SK-N-SH (cell line): ENCODE measurements around the gene DCDC2. TPM values are rescaled to one million over a fixed set of nuclear protein-coding genes. Genes with fewer than 3 reads are reported as not detected.

Experiments
- CTCF ChIA-PET: fragments of 300-600, 350-600 bp; formaldehyde crosslinking; extraction: SDS; loops from one replicate; lab custom pipeline; 2021; lab: Yijun Ruan, JAX
- POLR2A ChIA-PET: fragments of 350-600 bp; sonication (Branson Sonifier 250); formaldehyde crosslinking; extraction: SDS; loops from one replicate; lab custom pipeline; 2020; ENCODE audit warnings: antibody characterized with exemption, inconsistent platforms; lab: Yijun Ruan, JAX
- DNase-seq: peaks from one replicate; pipeline ENCODE4 v3.0.0; 2012
- H2AFZ ChIP-seq: fragments of 200-600 bp; sonication (generic); 2 replicates; pipeline ENCODE4 v1.8.1; 2016; ENCODE audit warnings: antibody characterized with exemption, mild to moderate bottlenecking, low read depth
- H3F3A ChIP-seq: fragments of 200-600 bp; sonication (generic); replicated peaks from 2 replicates; pipeline ENCODE3; 2016; ENCODE audit warnings: antibody characterized with exemption, mild to moderate bottlenecking; ENCODE audit not compliant: insufficient read depth
- H3K27ac ChIP-seq, 2 experiments: fragments of 200-500 bp in 1 of 2; fragments of 200-600 bp in 1 of 2; sonication (Bioruptor generic) in 1 of 2; sonication (generic), shearing (Covaris generic) in 1 of 2; 2 replicates each; pipeline versions ENCODE4 v1.5.1 to v1.6.1; 2014 to 2016; ENCODE audit warnings: low read depth in 2 of 2, inconsistent platforms in 1 of 2, low read length in 1 of 2, mild to moderate bottlenecking in 1 of 2, mixed read lengths in 1 of 2
- H3K27me3 ChIP-seq: fragments of 200-600 bp; sonication (generic), shearing (Covaris generic); 2 replicates; pipeline ENCODE4 v1.6.1; 2016; ENCODE audit warnings: mixed run types; ENCODE audit not compliant: insufficient read depth
- H3K36me3 ChIP-seq, 2 experiments: fragments of 200-500 bp in 1 of 2; fragments of 200-600 bp in 1 of 2; sonication (Bioruptor generic) in 1 of 2; sonication (generic) in 1 of 2; replicated peaks in 1 of 2; 2 replicates each; pipeline versions ENCODE3 to v1.5.1; 2014 to 2016; ENCODE audit warnings: low read length in 1 of 2, mild to moderate bottlenecking in 1 of 2; ENCODE audit not compliant: insufficient read depth in 2 of 2, control insufficient read depth in 1 of 2
- H3K4me1 ChIP-seq, 2 experiments: fragments of 200-500 bp in 1 of 2; fragments of 200-600 bp in 1 of 2; sonication (Bioruptor generic) in 1 of 2; sonication (generic), shearing (Covaris generic) in 1 of 2; 2 replicates each; pipeline versions ENCODE4 v1.5.1 to v1.6.1; 2014 to 2016; ENCODE audit warnings: low read depth in 1 of 2, low read length in 1 of 2, mixed run types in 1 of 2; ENCODE audit not compliant: insufficient read depth in 2 of 2, control insufficient read depth in 1 of 2
- H3K4me2 ChIP-seq: fragments of 200-600 bp; sonication (generic), shearing (Covaris generic); 2 replicates; pipeline ENCODE4 v1.6.1; 2017; ENCODE audit warnings: mixed run types
- H3K4me3 ChIP-seq, 2 experiments: fragments of 200-500 bp in 1 of 2; fragments of 200-600 bp in 1 of 2; sonication (Bioruptor generic) in 1 of 2; sonication (generic), shearing (Covaris generic) in 1 of 2; 2 replicates each; pipeline versions ENCODE4 v1.5.1 to v1.8.1; 2014 to 2016; ENCODE audit warnings: low read depth in 2 of 2, inconsistent platforms in 1 of 2, low read length in 1 of 2, mild to moderate bottlenecking in 1 of 2, mixed read lengths in 1 of 2, moderate library complexity in 1 of 2
- H3K79me2 ChIP-seq: fragments of 200-600 bp; sonication (generic); 2 replicates; pipeline ENCODE4 v1.8.1; 2017; ENCODE audit warnings: mild to moderate bottlenecking; ENCODE audit not compliant: insufficient read depth
- H3K9ac ChIP-seq: fragments of 200-600 bp; sonication (generic); 2 replicates; pipeline ENCODE4 v1.6.1; 2017; ENCODE audit warnings: mixed run types
- H3K9me2 ChIP-seq: fragments of 200-600 bp; sonication (generic); 2 replicates; pipeline ENCODE4 v1.6.1; 2017; ENCODE audit warnings: mixed run types
- H3K9me3 ChIP-seq: fragments of 200-600 bp; sonication (generic); 2 replicates; pipeline ENCODE4 v1.6.1; 2017; ENCODE audit warnings: mixed run types, mild to moderate bottlenecking, moderate library complexity
- H4K20me1 ChIP-seq: fragments of 200-600 bp; sonication (generic); 2 replicates; pipeline ENCODE4 v1.6.1; 2017; ENCODE audit warnings: mild to moderate bottlenecking, mixed run types; ENCODE audit not compliant: insufficient read depth
- CHD2 ChIP-seq: fragments of 150-350 bp; IDR thresholded peaks from 2 replicates; pipeline ENCODE4 v1.6.1; 2018; ENCODE audit warnings: low read length; ENCODE audit not compliant: partially characterized antibody
- ELF1 ChIP-seq: IDR thresholded peaks from 2 replicates; pipeline ENCODE4 v1.4.0; 2012
- FOXJ3 ChIP-seq: sonication (generic); formaldehyde crosslinking; IDR thresholded peaks from 2 replicates; pipeline ENCODE4 v1.5.1; 2020; ENCODE audit warnings: mild to moderate bottlenecking, missing genetic modification reagents
- GABPA ChIP-seq: IDR thresholded peaks from 2 replicates; pipeline ENCODE4 v1.4.0; 2012; ENCODE audit warnings: low read depth, mild to moderate bottlenecking
- JUND ChIP-seq: IDR thresholded peaks from 2 replicates; pipeline ENCODE4 v1.4.0; 2012
- MEF2A ChIP-seq: IDR thresholded peaks from 2 replicates; pipeline ENCODE4 v1.4.0; 2012; ENCODE audit warnings: low read depth, borderline replicate concordance
- MXI1 ChIP-seq: IDR thresholded peaks from 2 replicates; pipeline ENCODE4 v1.6.1; 2012; ENCODE audit warnings: mild to moderate bottlenecking, low read depth, low read length, improper control_type of control experiment
- REST ChIP-seq: IDR thresholded peaks from 2 replicates; pipeline ENCODE4 v1.6.1; 2012; ENCODE audit warnings: mild to moderate bottlenecking, low read depth, low read length, moderate library complexity
- RFX5 ChIP-seq: IDR thresholded peaks from 2 replicates; pipeline ENCODE4 v1.6.1; 2012; ENCODE audit warnings: mild to moderate bottlenecking, improper control_type of control experiment, low read length
- YY1 ChIP-seq: IDR thresholded peaks from 2 replicates; pipeline ENCODE4 v1.4.0; 2012; ENCODE audit warnings: low read depth, mild to moderate bottlenecking
- WGBS: methylation state at CpG from one replicate; pipeline ENCODE4 v1.1.6; 2017; ENCODE audit warnings: low lambda C conversion rate; 5-methylcytosine and 5-hydroxymethylcytosine counted together
- polyA plus RNA-seq, 3 experiments: library from polyadenylated mRNA; depleted of rRNA; stranded (reverse); fragments of >200 nt; gene quantifications; 2 replicates each; pipeline ENCODE4 v1.2.3, GENCODE V29; 2012
- TF ChIP-seq, protein P1 (sequence below): fragments of 150-350 bp; IDR thresholded peaks from 2 replicates; pipeline ENCODE4 v1.6.1; 2017; ENCODE audit warnings: antibody characterized with exemption, low read length, low read depth, borderline replicate concordance
- TF ChIP-seq, protein P2 (sequence below): fragments of 150-350 bp; IDR thresholded peaks from 2 replicates; pipeline ENCODE4 v1.6.1; 2016; ENCODE audit warnings: mild to moderate bottlenecking, low read depth, low read length
- TF ChIP-seq, protein P3 (sequence below): IDR thresholded peaks from 2 replicates; pipeline ENCODE4 v1.4.0; 2012; ENCODE audit warnings: low read depth, borderline replicate concordance
- TF ChIP-seq, protein P4 (sequence below): IDR thresholded peaks from 2 replicates; pipeline ENCODE4 v1.4.0; 2012; ENCODE audit warnings: low read depth

DCDC2 gene
- polyA plus RNA-seq, 1 of the 3 experiments (the other 2 are of a cell fraction) = not detected

GRCh38 chr6:24252280-24252679 lies 105.6 kb downstream of the DCDC2 start:
- H3K27me3 ChIP-seq = no peaks in the 10 kb centered on the region
- no peak overlapping the region for H3K27ac ChIP-seq
- CTCF ChIA-PET = interaction anchor here (2.2 kb wide), 1 partner anchor 31 kb away, joined by 10 read pairs; no protein-coding TSS in a partner anchor
- POLR2A ChIA-PET = no interaction called here
- no peaks in the 10 kb centered on the region for H4K20me1 ChIP-seq
- 43% methylated on average over 1 of the region's 1 CpG for WGBS
- H3K9me2 ChIP-seq = no peaks in the 10 kb centered on the region
- no peaks in the 10 kb centered on the region for H3K9me3 ChIP-seq
- no peaks in the 10 kb centered on the region for H3K79me2 ChIP-seq
- H3K4me2 ChIP-seq = no peak overlapping the region
- no peaks in the 10 kb centered on the region for H3K4me1 ChIP-seq
- H2AFZ ChIP-seq = no peak overlapping the region
- H3K4me3 ChIP-seq = no peak overlapping the region
- no peaks in the 10 kb centered on the region for H3K36me3 ChIP-seq
- no peak overlapping the region for H3K9ac ChIP-seq
- H3F3A ChIP-seq = no peaks in the 10 kb centered on the region
- no peak for DNase-seq
- TF ChIP-seq CHD2 (no peak), GABPA (no peak), MXI1 (no peak), JUND (no peak), MEF2A (no peak), REST (no peak), RFX5 (no peak), FOXJ3 (CRISPR knock-in tag) (no peak), ELF1 (no peak), YY1 (no peak)
- TF ChIP-seq, protein P1, sequence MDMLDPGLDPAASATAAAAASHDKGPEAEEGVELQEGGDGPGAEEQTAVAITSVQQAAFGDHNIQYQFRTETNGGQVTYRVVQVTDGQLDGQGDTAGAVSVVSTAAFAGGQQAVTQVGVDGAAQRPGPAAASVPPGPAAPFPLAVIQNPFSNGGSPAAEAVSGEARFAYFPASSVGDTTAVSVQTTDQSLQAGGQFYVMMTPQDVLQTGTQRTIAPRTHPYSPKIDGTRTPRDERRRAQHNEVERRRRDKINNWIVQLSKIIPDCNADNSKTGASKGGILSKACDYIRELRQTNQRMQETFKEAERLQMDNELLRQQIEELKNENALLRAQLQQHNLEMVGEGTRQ = no peak
- TF ChIP-seq, protein P2, sequence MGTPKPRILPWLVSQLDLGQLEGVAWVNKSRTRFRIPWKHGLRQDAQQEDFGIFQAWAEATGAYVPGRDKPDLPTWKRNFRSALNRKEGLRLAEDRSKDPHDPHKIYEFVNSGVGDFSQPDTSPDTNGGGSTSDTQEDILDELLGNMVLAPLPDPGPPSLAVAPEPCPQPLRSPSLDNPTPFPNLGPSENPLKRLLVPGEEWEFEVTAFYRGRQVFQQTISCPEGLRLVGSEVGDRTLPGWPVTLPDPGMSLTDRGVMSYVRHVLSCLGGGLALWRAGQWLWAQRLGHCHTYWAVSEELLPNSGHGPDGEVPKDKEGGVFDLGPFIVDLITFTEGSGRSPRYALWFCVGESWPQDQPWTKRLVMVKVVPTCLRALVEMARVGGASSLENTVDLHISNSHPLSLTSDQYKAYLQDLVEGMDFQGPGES = no peak
- TF ChIP-seq, protein P3, sequence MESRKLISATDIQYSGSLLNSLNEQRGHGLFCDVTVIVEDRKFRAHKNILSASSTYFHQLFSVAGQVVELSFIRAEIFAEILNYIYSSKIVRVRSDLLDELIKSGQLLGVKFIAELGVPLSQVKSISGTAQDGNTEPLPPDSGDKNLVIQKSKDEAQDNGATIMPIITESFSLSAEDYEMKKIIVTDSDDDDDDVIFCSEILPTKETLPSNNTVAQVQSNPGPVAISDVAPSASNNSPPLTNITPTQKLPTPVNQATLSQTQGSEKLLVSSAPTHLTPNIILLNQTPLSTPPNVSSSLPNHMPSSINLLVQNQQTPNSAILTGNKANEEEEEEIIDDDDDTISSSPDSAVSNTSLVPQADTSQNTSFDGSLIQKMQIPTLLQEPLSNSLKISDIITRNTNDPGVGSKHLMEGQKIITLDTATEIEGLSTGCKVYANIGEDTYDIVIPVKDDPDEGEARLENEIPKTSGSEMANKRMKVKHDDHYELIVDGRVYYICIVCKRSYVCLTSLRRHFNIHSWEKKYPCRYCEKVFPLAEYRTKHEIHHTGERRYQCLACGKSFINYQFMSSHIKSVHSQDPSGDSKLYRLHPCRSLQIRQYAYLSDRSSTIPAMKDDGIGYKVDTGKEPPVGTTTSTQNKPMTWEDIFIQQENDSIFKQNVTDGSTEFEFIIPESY = no peak
- TF ChIP-seq, protein P4, sequence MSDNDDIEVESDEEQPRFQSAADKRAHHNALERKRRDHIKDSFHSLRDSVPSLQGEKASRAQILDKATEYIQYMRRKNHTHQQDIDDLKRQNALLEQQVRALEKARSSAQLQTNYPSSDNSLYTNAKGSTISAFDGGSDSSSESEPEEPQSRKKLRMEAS = no peak
